NT2/D1 (cell line): Measurements from ENCODE around the gene ITGA6.

Experiments used
- DNase-seq: peaks from one replicate; pipeline ENCODE4 v3.0.0-alpha.2; 2011; ENCODE audit warnings: low read depth, low spot score
- H3K27me3 ChIP-seq: 2 replicates; pipeline ENCODE4 v1.6.0; 2011; ENCODE audit warnings: mild to moderate bottlenecking; ENCODE audit not compliant: insufficient read length, insufficient read depth
- H3K36me3 ChIP-seq: 2 replicates; pipeline ENCODE4 v1.6.1; 2011; ENCODE audit warnings: mild to moderate bottlenecking, low read length, mixed read lengths; ENCODE audit not compliant: insufficient read depth, insufficient read length
- H3K4me1 ChIP-seq: 2 replicates; pipeline ENCODE4 v1.5.1; 2011; ENCODE audit not compliant: insufficient read depth, insufficient read length
- H3K4me3 ChIP-seq: 2 replicates; pipeline ENCODE4 v1.5.1; 2011; ENCODE audit warnings: low read depth; ENCODE audit not compliant: insufficient read length
- H3K9ac ChIP-seq: 2 replicates; pipeline ENCODE4 v1.6.0; 2011; ENCODE audit warnings: low read depth; ENCODE audit not compliant: insufficient read length
- H3K9me3 ChIP-seq: 2 replicates; pipeline ENCODE4 v1.5.1; 2011; ENCODE audit warnings: mild to moderate bottlenecking, low read length; ENCODE audit not compliant: insufficient read depth
- SUZ12 ChIP-seq: IDR thresholded peaks from 2 replicates; pipeline ENCODE4 v1.6.1; 2011; ENCODE audit not compliant: insufficient read length, insufficient read depth; ENCODE audit errors: extremely low read depth
- YY1 ChIP-seq: IDR thresholded peaks from 2 replicates; pipeline ENCODE4 v1.6.1; 2011; ENCODE audit not compliant: insufficient read length, insufficient read depth
- ZNF274 ChIP-seq: IDR thresholded peaks from 2 replicates; pipeline ENCODE4 v1.6.1; 2011; ENCODE audit warnings: mild to moderate bottlenecking, low read depth, low read length

Gene ITGA6

GRCh38 chr2:172395503-172395902 lies 31.9 kb upstream of the ITGA6 start:
- no peak for DNase-seq
- H3K4me3 ChIP-seq: no peak overlapping the region
- H3K36me3 ChIP-seq: no peaks in the 10 kb centered on the region
- no peaks in the 10 kb centered on the region for H3K9me3 ChIP-seq
- H3K27me3 ChIP-seq: no peaks in the 10 kb centered on the region
- TF ChIP-seq YY1: no peak
- TF ChIP-seq ZNF274: no peak
- no peak for TF ChIP-seq SUZ12
- no peaks in the 10 kb centered on the region for H3K4me1 ChIP-seq
- no peak overlapping the region for H3K9ac ChIP-seq

- TF ChIP-seq YY1: no peak
Observed at GRCh38 chr2:172397148-172397834, 30.1 kb upstream of the ITGA6 start.

GRCh38 chr2:172398440-172398839 lies 28.9 kb upstream of the ITGA6 start:
- Histone ChIP-seq H3K4me3 (no peak overlapping the region), H3K36me3 (no peaks in the 10 kb centered on the region), H3K9ac (no peak overlapping the region), H3K27me3 (no peaks in the 10 kb centered on the region), H3K4me1 (peaks cover 3% of the 10 kb centered on the region), H3K9me3 (no peaks in the 10 kb centered on the region)
- TF ChIP-seq SUZ12 (no peak), YY1 (no peak), ZNF274 (no peak)
- DNase-seq: no peak

More at GRCh38 chr2:172397148-172397834, 30.1 kb upstream of the ITGA6 start:
- Histone ChIP-seq H3K4me1 (no peaks in the 10 kb centered on the region), H3K36me3 (no peaks in the 10 kb centered on the region), H3K4me3 (no peak overlapping the region), H3K9ac (no peak overlapping the region), H3K27me3 (no peaks in the 10 kb centered on the region), H3K9me3 (no peaks in the 10 kb centered on the region)
- no peak for DNase-seq

GRCh38 chr2:172399765-172400164 lies 27.6 kb upstream of the ITGA6 start:
- Histone ChIP-seq H3K4me1 (peaks cover 3% of the 10 kb centered on the region), H3K9me3 (no peaks in the 10 kb centered on the region), H3K36me3 (no peaks in the 10 kb centered on the region), H3K4me3 (no peak overlapping the region), H3K9ac (no peak overlapping the region), H3K27me3 (no peaks in the 10 kb centered on the region)
- no peak for DNase-seq
- TF ChIP-seq YY1: no peak
- TF ChIP-seq ZNF274: no peak
- TF ChIP-seq SUZ12: no peak

GRCh38 chr2:172402198-172402597 lies 25.2 kb upstream of the ITGA6 start:
- Histone ChIP-seq H3K4me1 (peaks cover 3% of the 10 kb centered on the region), H3K36me3 (no peaks in the 10 kb centered on the region), H3K27me3 (no peaks in the 10 kb centered on the region), H3K4me3 (no peak overlapping the region), H3K9ac (no peak overlapping the region), H3K9me3 (no peaks in the 10 kb centered on the region)
- no peak for TF ChIP-seq SUZ12
- no peak for TF ChIP-seq ZNF274
- TF ChIP-seq YY1: no peak
- DNase-seq: no peak

GRCh38 chr2:172403402-172403801 lies 24.0 kb upstream of the ITGA6 start:
- Histone ChIP-seq H3K9ac (no peak overlapping the region), H3K9me3 (no peaks in the 10 kb centered on the region), H3K4me3 (no peak overlapping the region), H3K36me3 (no peaks in the 10 kb centered on the region), H3K27me3 (no peaks in the 10 kb centered on the region), H3K4me1 (peaks cover 8% of the 10 kb centered on the region)
- DNase-seq: no peak
- TF ChIP-seq ZNF274 (no peak), SUZ12 (no peak), YY1 (no peak)

- DNase-seq: no peak
- Histone ChIP-seq H3K4me1 (peaks cover 9% of the 10 kb centered on the region), H3K27me3 (no peaks in the 10 kb centered on the region), H3K9ac (no peak overlapping the region), H3K4me3 (no peak overlapping the region), H3K9me3 (no peaks in the 10 kb centered on the region), H3K36me3 (no peaks in the 10 kb centered on the region)
- TF ChIP-seq YY1: no peak
- TF ChIP-seq SUZ12: no peak
- no peak for TF ChIP-seq ZNF274
Observed at GRCh38 chr2:172403881-172404468, 23.4 kb upstream of the ITGA6 start.
